DND-41 (cell line): Measurements from ENCODE around the gene OR10G3.

Experiments
- ATAC-seq: fragments of 200-7000 bp; cut with Tn5 transposase; 3 replicates; pipeline ENCODE4 v1.9.1; 2021; ENCODE audit warnings: low read depth; ENCODE audit not compliant: insufficient read depth
- DNase-seq: peaks from one replicate; pipeline ENCODE4 v3.0.0-alpha.2; 2020
- H2AFZ ChIP-seq: 2 replicates; pipeline ENCODE4 v1.6.0; 2012; ENCODE audit warnings: low read depth, low read length
- H3K27ac ChIP-seq: 2 replicates; pipeline ENCODE4 v1.5.1; 2012; ENCODE audit warnings: low read length, inconsistent platforms
- H3K27me3 ChIP-seq: fragments of 200-600 bp; sonication (generic); 2 replicates; pipeline ENCODE4 v1.6.0; 2012; ENCODE audit warnings: low read length, mild to moderate bottlenecking, inconsistent platforms; ENCODE audit not compliant: insufficient read depth, poor library complexity
- H3K36me3 ChIP-seq: 2 replicates; pipeline ENCODE4 v1.5.1; 2012; ENCODE audit warnings: low read length, inconsistent platforms; ENCODE audit not compliant: insufficient read depth
- H3K4me1 ChIP-seq: 2 replicates; pipeline ENCODE4 v1.5.1; 2012; ENCODE audit warnings: mild to moderate bottlenecking, low read length; ENCODE audit not compliant: insufficient read depth
- H3K4me2 ChIP-seq: 2 replicates; pipeline ENCODE4 v1.6.0; 2012; ENCODE audit warnings: mild to moderate bottlenecking, moderate library complexity, low read length, inconsistent platforms; ENCODE audit not compliant: insufficient read depth
- H3K4me3 ChIP-seq, 2 experiments: fragments of 200-600 bp in 1 of 2; shearing (Covaris generic) in 1 of 2; 2 replicates each; pipeline ENCODE4 v1.5.1; 2012 to 2016; ENCODE audit warnings: inconsistent platforms in 2 of 2, low read length in 2 of 2, mild to moderate bottlenecking in 2 of 2, low read depth in 1 of 2, moderate library complexity in 1 of 2
- H3K79me2 ChIP-seq: 2 replicates; pipeline ENCODE4 v1.6.0; 2012; ENCODE audit warnings: low read length, inconsistent platforms; ENCODE audit not compliant: insufficient read depth
- H3K9ac ChIP-seq: 2 replicates; pipeline ENCODE4 v1.6.0; 2012; ENCODE audit warnings: low read depth, mild to moderate bottlenecking, inconsistent platforms, low read length, moderate library complexity
- H3K9me3 ChIP-seq: 2 replicates; pipeline ENCODE4 v1.5.1; 2012; ENCODE audit warnings: low read length, moderate library complexity, mild to moderate bottlenecking, inconsistent platforms; ENCODE audit not compliant: insufficient read depth, severe bottlenecking
- H4K20me1 ChIP-seq: 2 replicates; pipeline ENCODE4 v1.6.0; 2012; ENCODE audit warnings: low read length; ENCODE audit not compliant: insufficient read depth
- CTCF ChIP-seq: IDR thresholded peaks from 2 replicates; pipeline ENCODE4 v1.5.1; 2012; ENCODE audit warnings: borderline replicate concordance, low read length, moderate library complexity, mild to moderate bottlenecking; ENCODE audit not compliant: poor library complexity, severe bottlenecking; ENCODE audit errors: extremely low read depth
- EZH2 ChIP-seq: IDR thresholded peaks from 3 replicates; pipeline ENCODE4 v1.6.1; 2012; ENCODE audit warnings: borderline replicate concordance, low read depth, mild to moderate bottlenecking, moderate library complexity, low read length, inconsistent platforms; ENCODE audit not compliant: severe bottlenecking

The OR10G3 gene

GRCh38 chr14:21524575-21525490 lies 55.0 kb downstream of the OR10G3 start:
- Histone ChIP-seq H3K36me3 (peaks cover 8% of the 10 kb centered on the region), H3K27me3 (no peaks in the 10 kb centered on the region), H3K79me2 (peaks cover 5% of the 10 kb centered on the region), H3K4me1 (peaks cover 16% of the 10 kb centered on the region), H3K9ac (peak overlapping the region; percentile 75; the same call in 1 of the 2 replicates), H2AFZ (no peak overlapping the region), H3K27ac (peak overlapping the region; percentile 20; the same call in 1 of the 2 replicates), H4K20me1 (no peaks in the 10 kb centered on the region), H3K4me3 (peak overlapping the region in 1 of 2 experiments; percentile 88; a peak in 2 of 4 replicates), H3K4me2 (peak overlapping the region; percentile 82), H3K9me3 (no peaks in the 10 kb centered on the region)
- TF ChIP-seq EZH2 = no peak
- no peak for DNase-seq
- no peak for ATAC-seq

- no peak for ATAC-seq
- Histone ChIP-seq H2AFZ (no peak overlapping the region), H3K9me3 (no peaks in the 10 kb centered on the region), H4K20me1 (no peaks in the 10 kb centered on the region), H3K4me1 (peaks cover 16% of the 10 kb centered on the region), H3K9ac (no peak overlapping the region), H3K79me2 (peaks cover 5% of the 10 kb centered on the region), H3K4me2 (no peak overlapping the region), H3K27ac (no peak overlapping the region), H3K36me3 (peaks cover 8% of the 10 kb centered on the region), H3K4me3 (no peak overlapping the region), H3K27me3 (no peaks in the 10 kb centered on the region)
- TF ChIP-seq CTCF (no peak), EZH2 (no peak)
- DNase-seq = no peak
These were observed 56.7 kb downstream of the OR10G3 start for GRCh38 chr14:21523203-21523602.

GRCh38 chr14:21521501-21521900 lies 58.4 kb downstream of the OR10G3 start:
- Histone ChIP-seq H3K27me3 (no peaks in the 10 kb centered on the region), H3K36me3 (peaks cover 8% of the 10 kb centered on the region), H3K9me3 (no peaks in the 10 kb centered on the region), H3K79me2 (peaks cover 5% of the 10 kb centered on the region), H4K20me1 (no peaks in the 10 kb centered on the region), H3K9ac (no peak overlapping the region), H3K4me2 (no peak overlapping the region), H3K4me1 (peaks cover 7% of the 10 kb centered on the region), H3K4me3 (no peak overlapping the region), H3K27ac (no peak overlapping the region), H2AFZ (no peak overlapping the region)
- ATAC-seq (no peak), DNase-seq (no peak)
- TF ChIP-seq EZH2 (no peak), CTCF (no peak)

GRCh38 chr14:21520767-21521166 lies 59.1 kb downstream of the OR10G3 start:
- Histone ChIP-seq H3K27ac (no peak overlapping the region), H3K4me1 (peaks cover 6% of the 10 kb centered on the region), H3K79me2 (peaks cover 5% of the 10 kb centered on the region), H3K9ac (no peak overlapping the region), H2AFZ (no peak overlapping the region), H3K36me3 (peaks cover 8% of the 10 kb centered on the region), H3K27me3 (no peaks in the 10 kb centered on the region), H3K9me3 (no peaks in the 10 kb centered on the region), H4K20me1 (no peaks in the 10 kb centered on the region), H3K4me2 (no peak overlapping the region), H3K4me3 (no peak overlapping the region)
- ATAC-seq (no peak), DNase-seq (no peak)
- TF ChIP-seq CTCF (no peak), EZH2 (no peak)
